SHP77 treated with DMSO at 0.1 percent for 48 hours (cell line): ENCODE measurements around the gene DNAJA1.

Experiments used
- DNase-seq: peaks from one replicate; lab custom pipeline; 2025; lab: John Stamatoyannopoulos, UW

The DNAJA1 gene

GRCh38 chr9:33029231-33029786 lies 4.2 kb downstream of the DNAJA1 start:
- DNase-seq: no peak

GRCh38 chr9:33030285-33030684 lies 5.2 kb downstream of the DNAJA1 start:
- DNase-seq: no peak

- DNase-seq: no peak
Observed at GRCh38 chr9:33032292-33032691, 7.2 kb downstream of the DNAJA1 start.

GRCh38 chr9:33032865-33033264 lies 7.8 kb downstream of the DNAJA1 start:
- no peak for DNase-seq

- DNase-seq: no peak
Observed at GRCh38 chr9:33040792-33041431, 15.8 kb downstream of the DNAJA1 start.

GRCh38 chr9:33041432-33042188 lies 16.5 kb downstream of the DNAJA1 start:
- no peak for DNase-seq

- no peak for DNase-seq
Observed at GRCh38 chr9:33042473-33042872, 17.4 kb downstream of the DNAJA1 start.

- peak; percentile 4 for DNase-seq
Observed at GRCh38 chr9:33043671-33044070, 18.6 kb downstream of the DNAJA1 start.

GRCh38 chr9:33044162-33044673 lies 19.1 kb downstream of the DNAJA1 start:
- peak; percentile 34 for DNase-seq

GRCh38 chr9:33044677-33045282 lies 19.7 kb downstream of the DNAJA1 start:
- DNase-seq: peak; percentile 47

- DNase-seq: no peak
Observed at GRCh38 chr9:33046061-33046460, 21.0 kb downstream of the DNAJA1 start.

- no peak for DNase-seq
Observed at GRCh38 chr9:33048054-33048465, 23.0 kb downstream of the DNAJA1 start.

GRCh38 chr9:33049680-33050361 lies 24.7 kb downstream of the DNAJA1 start:
- no peak for DNase-seq

GRCh38 chr9:33051144-33051543 lies 26.1 kb downstream of the DNAJA1 start:
- no peak for DNase-seq

- no peak for DNase-seq
Observed at GRCh38 chr9:33065157-33066076, 40.3 kb downstream of the DNAJA1 start.

- no peak for DNase-seq
Observed at GRCh38 chr9:33068991-33069390, 43.9 kb downstream of the DNAJA1 start.

- DNase-seq: peak; percentile 88
Observed at GRCh38 chr9:33076046-33077004, 51.3 kb downstream of the DNAJA1 start, which contains the start of gene SMU1. Gene SMU1, minus strand, starts transcription at chr9:33076674. Its CDS starts 66 bp downstream, at chr9:33076608.

- no peak for DNase-seq
Observed at GRCh38 chr9:33080534-33080933, 55.5 kb downstream of the DNAJA1 start.

GRCh38 chr9:33081128-33081851 lies 56.2 kb downstream of the DNAJA1 start:
- DNase-seq: peak; percentile 68
